BE2C (cell line): ENCODE results near the gene TFCP2L1.
A peak's percentile ranks its signal among the peaks of the same experiment; 100 is the strongest.

ENCODE experiments used
- DNase-seq: peaks from one replicate; pipeline ENCODE4 v3.0.0-alpha.2; 2020
- H3K27me3 ChIP-seq: fragments of 250-450 bp; sonication (Bioruptor Pico); 2 replicates; pipeline ENCODE4 v1.5.1; 2020; ENCODE audit warnings: mild to moderate bottlenecking
- H3K36me3 ChIP-seq: fragments of 250-450 bp; sonication (Bioruptor Pico); 2 replicates; pipeline ENCODE4 v1.5.1; 2020; ENCODE audit warnings: mild to moderate bottlenecking
- H3K4me1 ChIP-seq: fragments of 250-450 bp; sonication (Bioruptor Pico); 2 replicates; pipeline ENCODE4 v1.5.1; 2020
- H3K4me3 ChIP-seq: 2 replicates; pipeline ENCODE4 v1.5.1; 2011; ENCODE audit warnings: low read depth, low read length
- H3K9me3 ChIP-seq: fragments of 250-450 bp; sonication (Bioruptor Pico); 2 replicates; pipeline ENCODE4 v1.5.1; 2020
- TF ChIP-seq, protein P1 (sequence below): IDR thresholded peaks from 2 replicates; pipeline ENCODE4 v1.5.1; 2012; ENCODE audit warnings: mild to moderate bottlenecking, low read depth, low read length

The TFCP2L1 gene

DNA sequence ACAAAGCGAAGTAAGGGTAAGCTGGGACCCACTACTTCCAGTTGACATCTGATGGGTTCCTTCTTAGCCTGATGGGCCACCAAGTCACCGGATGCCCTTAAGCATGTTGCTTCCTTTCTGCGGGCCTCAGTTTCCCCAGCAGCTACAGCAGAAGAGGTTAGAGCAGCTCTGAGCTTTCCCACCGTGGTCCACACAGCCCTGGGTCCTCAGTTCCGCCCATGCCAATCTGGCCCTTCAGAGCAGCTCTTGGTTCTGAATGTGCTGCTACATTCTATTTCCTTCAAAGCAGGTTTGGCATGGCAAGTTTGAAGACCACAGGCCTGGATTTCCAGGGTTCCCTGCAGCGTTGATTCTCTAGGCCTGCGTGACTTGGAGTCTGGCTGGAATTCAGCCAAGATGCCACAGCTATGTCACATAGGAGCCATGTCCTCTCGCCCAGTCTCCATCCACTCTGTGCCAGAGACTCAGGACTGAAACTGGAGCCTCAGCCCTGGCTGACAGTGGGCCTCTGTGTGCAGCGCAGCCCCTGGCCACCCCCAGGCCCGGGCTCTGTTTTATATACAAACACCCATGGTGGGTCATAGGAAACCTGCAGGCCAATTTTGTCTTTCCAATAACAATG is 79.6 kb downstream of the TFCP2L1 start:
- DNase-seq = peak; percentile 52
- Histone ChIP-seq H3K4me3 (no peak overlapping the region), H3K9me3 (no peaks in the 10 kb centered on the region), H3K27me3 (no peaks in the 10 kb centered on the region), H3K4me1 (no peaks in the 10 kb centered on the region), H3K36me3 (no peaks in the 10 kb centered on the region)
- TF ChIP-seq, protein P1, sequence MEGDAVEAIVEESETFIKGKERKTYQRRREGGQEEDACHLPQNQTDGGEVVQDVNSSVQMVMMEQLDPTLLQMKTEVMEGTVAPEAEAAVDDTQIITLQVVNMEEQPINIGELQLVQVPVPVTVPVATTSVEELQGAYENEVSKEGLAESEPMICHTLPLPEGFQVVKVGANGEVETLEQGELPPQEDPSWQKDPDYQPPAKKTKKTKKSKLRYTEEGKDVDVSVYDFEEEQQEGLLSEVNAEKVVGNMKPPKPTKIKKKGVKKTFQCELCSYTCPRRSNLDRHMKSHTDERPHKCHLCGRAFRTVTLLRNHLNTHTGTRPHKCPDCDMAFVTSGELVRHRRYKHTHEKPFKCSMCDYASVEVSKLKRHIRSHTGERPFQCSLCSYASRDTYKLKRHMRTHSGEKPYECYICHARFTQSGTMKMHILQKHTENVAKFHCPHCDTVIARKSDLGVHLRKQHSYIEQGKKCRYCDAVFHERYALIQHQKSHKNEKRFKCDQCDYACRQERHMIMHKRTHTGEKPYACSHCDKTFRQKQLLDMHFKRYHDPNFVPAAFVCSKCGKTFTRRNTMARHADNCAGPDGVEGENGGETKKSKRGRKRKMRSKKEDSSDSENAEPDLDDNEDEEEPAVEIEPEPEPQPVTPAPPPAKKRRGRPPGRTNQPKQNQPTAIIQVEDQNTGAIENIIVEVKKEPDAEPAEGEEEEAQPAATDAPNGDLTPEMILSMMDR = no peak

DNA sequence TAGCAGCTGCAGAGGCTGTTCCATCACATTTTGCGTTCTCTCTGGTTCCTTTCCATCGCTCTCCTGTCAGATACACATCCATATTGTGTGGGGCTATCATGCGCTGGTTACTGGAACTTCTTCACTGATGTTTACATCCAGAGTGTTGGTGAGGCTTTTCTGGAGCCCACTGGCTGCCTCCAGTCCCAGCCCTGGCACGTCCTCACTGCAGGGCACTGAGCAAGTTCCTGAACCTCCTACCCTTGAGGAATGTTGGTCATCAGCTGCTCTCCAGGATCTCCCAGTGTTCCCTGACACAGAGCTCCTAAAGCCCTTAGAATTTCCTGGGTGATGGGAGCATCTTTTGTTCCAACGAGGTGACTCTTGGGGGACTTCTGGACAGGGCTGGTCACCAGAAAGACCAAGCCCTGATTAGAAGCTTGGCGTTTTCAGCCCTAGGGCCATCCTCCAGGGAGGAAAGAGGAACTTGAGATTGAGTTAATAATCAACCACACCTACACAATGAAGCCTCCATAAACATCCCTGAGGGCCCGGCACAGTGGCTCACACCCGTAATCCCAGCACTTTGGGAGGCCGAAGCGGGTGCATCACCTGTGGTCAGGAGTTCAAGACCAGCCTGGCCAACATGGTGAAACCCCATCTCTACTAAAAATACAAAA is 81.3 kb downstream of the TFCP2L1 start:
- TF ChIP-seq, protein P1 = no peak
- no peaks in the 10 kb centered on the region for H3K36me3 ChIP-seq
- DNase-seq = no peak

DNA sequence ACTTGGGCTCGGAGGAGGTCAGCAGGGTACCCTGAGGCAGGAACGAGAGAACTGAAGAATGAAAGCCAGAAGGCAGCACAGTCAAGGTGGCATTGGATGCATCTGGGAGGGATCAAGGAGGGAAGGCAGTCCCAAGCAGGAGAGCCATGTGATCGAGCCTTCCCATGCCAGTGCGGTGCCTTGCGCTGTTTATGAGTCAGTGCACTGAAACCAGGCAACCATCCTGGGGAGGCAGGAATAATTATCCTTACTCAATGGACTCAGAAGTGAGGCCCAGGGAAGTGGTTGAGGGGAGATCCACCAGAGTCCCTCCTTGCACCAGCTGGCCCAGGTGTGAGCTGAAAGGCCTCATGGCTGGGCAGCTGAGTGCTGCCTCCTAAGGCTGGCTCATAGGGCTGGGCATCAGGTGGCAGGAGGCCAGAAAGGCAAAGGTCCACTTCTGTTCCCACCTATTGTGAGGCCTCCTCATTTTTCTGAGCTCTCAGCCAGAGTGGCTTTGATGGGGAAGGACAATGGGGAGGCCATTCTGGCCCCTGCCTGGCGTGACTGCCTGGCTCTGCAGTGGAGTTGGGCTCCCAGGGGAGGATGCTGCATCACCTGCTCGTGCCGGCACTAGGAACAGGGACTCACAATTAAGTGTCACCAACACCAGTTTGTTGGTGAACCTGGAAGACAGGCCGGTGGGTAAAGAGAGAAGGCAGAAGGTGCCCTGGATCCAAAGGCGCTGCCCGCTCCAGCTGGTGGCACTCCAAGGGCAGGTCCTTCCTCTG is 82.3 kb downstream of the TFCP2L1 start:
- no peak for DNase-seq

More for the DNA sequence above, 81.3 kb downstream of the TFCP2L1 start:
- Histone ChIP-seq H3K4me1 (no peaks in the 10 kb centered on the region), H3K9me3 (no peaks in the 10 kb centered on the region), H3K4me3 (no peak overlapping the region), H3K27me3 (no peaks in the 10 kb centered on the region)

DNA sequence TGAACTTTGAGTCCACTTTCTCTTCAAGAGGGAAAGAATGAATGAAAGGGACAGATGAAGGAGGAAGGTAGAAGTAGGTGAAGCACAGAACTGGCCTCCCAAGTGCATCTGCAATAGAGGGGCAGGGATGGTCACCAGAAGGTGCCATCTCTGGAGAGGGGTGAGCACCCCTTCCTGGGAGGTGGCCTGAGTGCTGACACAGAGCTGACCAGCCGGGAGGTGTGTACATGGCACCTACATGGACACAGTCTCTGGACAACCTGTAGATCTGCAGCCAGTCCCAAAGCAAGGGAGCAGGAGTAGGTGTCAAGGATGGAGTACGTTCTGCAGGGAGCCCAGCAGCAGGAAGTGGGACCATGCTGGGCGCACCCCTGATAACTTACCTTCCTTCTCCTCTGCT is 83.2 kb downstream of the TFCP2L1 start:
- H3K4me1 ChIP-seq = no peaks in the 10 kb centered on the region
- H3K4me3 ChIP-seq = no peak overlapping the region
- no peaks in the 10 kb centered on the region for H3K27me3 ChIP-seq
- TF ChIP-seq, protein P1 = no peak
- H3K9me3 ChIP-seq = no peaks in the 10 kb centered on the region
- DNase-seq = no peak
- no peaks in the 10 kb centered on the region for H3K36me3 ChIP-seq

More for the DNA sequence above, 82.3 kb downstream of the TFCP2L1 start:
- Histone ChIP-seq H3K9me3 (no peaks in the 10 kb centered on the region), H3K27me3 (no peaks in the 10 kb centered on the region), H3K4me3 (no peak overlapping the region), H3K4me1 (no peaks in the 10 kb centered on the region), H3K36me3 (no peaks in the 10 kb centered on the region)
- TF ChIP-seq, protein P1 = no peak

DNA sequence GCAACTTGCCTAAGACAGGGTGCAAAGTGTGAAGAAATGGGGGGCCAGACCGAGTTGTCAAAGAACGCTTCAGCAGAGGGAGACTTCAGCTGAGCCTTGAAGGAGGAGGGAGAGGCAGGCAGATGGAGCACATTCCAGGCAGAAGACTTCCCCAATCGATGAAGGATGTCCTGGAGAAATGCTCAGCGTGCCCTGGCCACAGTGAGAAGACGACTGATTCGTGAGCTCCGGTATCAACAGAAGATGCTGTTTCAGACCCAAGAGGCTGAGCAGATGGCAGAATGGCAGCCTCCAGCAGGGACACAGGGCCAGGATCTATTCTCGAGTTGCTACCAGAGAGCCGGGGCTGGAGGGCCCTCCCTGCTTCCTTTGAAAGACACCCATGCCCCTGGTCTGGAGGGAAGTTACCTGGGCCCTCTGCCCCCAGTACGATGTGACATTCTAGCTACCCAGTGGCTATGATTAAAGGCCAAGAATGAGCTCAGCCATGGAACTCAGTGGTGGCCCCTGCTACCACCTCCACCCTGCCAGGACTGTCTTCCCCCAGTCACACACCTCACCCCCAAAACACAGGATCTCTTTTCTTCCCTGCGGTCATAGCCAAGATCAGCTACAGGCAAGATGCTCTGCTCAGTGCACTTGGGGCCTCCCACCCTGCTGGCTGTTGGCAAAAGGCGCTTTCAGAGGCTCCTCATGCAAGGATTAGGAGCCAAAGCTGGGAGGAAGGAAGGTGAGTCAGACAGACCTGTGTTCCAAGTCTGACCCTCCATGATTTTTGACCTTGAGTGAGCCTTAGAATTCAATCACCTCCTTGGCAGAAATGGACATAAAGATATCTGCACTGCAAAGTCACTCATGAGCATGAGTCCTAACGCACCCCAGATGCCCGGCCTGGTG is 84.3 kb downstream of the TFCP2L1 start:
- no peak for DNase-seq

More for the DNA sequence above, 84.3 kb downstream of the TFCP2L1 start:
- Histone ChIP-seq H3K4me1 (no peaks in the 10 kb centered on the region), H3K9me3 (no peaks in the 10 kb centered on the region), H3K27me3 (no peaks in the 10 kb centered on the region), H3K36me3 (no peaks in the 10 kb centered on the region), H3K4me3 (no peak overlapping the region)
- TF ChIP-seq, protein P1 = no peak
